HG02840 (cell line): Measurements from ENCODE around the gene PLEKHO2.

Source experiments
- ATAC-seq: cut with Tn5 transposase; IDR thresholded peaks from one replicate; pipeline ENCODE4 v1.9.1; 2021; ENCODE audit warnings: mild to moderate bottlenecking, moderate library complexity, moderate number of reproducible peaks; ENCODE audit not compliant: unreplicated experiment, low FRiP score

Gene PLEKHO2

DNA sequence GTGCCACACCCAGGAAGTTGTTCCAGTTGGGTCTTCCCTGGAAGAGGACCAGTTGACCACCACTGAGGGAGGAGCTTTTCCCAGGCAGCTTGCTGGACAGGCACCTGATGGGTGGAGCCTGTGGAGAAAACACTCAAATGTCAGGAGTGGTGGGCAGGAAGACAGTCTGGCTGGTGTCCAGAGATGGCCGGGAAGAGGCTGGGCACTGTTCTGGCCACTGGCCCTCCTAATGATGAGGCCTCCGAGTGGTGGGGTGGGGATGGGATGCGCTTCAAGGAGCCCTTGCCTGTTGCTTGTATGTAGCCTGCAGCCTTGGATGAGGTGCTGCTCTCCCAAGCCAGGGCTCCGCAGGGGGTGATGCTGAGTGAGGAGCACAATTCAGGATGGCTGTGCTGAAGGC, 12.3 kb downstream of the PLEKHO2 start:
- no peak for ATAC-seq

DNA sequence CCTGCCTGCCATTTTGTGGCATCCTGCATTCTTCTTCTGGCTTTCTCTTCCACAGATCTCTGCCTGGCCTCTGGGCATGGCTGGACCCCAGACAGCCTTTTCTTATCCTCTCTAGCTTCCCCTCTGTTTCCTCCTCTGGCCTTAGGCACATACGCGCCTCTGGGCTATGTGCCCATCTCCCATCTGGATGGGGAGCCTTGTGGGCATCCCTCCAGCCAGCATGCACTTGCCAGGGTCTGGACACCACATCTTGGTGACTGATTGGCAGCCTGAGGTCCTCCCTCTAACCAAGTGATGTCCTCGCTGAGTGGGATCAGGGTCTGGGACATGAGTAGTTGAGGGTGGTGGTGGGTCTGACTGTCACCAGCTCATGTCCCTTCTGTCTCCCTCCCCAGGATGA, 12.8 kb downstream of the PLEKHO2 start:
- ATAC-seq = no peak

DNA sequence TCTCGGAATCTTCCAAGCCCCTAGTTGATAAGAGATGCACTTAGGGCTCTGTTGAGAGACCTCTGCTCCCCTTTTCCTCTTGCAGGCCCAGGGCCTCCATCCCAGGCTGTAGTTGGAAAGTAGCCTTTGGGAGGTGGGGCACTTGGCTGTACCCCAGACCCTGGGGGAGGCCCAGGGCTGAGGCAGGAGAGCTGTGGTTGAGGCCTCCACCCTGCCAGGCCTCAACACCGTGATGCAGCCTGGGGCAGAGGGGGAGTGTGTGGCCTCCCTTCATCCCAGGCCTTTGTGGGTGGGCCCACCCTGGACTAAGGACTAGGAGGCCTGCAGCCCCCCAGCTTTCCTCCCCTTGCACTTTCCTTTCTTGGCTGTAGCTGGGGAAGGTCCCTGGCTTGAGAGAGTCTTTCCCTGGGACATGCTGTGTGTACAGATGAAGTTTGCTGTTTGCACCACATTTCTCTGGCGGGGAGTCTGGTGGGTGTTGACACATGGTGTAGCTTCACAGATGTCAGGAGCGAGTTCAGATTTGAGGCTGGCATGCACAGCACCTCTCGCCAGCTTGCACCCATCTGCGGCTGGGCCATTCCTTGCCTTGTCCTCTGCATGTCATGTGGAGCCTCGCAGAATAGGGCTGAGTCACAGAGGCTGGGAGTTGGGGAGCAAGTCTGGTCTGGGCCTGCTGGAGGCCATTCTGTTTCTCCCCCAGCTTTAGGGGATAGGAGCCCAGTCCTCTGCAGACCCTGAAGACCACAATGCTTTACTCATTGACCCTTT, 13.7 kb downstream of the PLEKHO2 start:
- no peak for ATAC-seq

DNA sequence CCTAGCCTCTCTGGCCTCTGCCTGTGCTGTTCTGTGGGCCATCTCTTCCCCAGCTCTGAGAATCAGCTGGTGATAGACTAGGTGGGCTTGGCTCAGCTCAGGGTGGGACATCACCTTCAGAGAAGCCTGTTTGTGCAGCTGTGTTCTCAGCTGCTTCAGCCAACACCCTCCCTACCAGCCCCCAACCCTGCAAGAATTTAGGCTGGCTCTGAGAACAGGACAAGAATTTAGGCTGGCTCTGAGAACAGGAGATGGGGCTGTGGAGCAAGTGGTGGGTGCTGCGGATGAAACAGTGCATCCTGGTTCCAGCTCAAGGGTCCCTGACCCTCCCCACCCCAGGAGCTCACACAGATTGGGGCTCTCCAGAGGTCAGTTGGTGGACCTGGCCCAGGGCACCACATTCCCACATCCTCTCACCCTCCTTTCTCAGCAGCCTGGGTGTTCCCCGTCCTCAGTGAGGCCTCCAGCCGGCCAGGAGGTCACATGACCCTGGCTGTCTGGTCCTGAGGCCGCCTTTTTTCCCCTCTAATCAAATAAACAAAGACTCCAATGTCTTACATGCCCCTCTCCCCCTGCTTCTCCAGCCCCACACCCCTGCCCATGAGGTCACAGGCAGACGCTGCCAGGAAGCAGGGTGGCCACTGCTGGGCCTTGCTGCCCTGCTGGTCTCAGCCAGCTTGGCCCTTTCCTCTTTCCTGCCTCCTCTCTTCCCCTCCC, 14.9 kb downstream of the PLEKHO2 start:
- ATAC-seq = no peak

DNA sequence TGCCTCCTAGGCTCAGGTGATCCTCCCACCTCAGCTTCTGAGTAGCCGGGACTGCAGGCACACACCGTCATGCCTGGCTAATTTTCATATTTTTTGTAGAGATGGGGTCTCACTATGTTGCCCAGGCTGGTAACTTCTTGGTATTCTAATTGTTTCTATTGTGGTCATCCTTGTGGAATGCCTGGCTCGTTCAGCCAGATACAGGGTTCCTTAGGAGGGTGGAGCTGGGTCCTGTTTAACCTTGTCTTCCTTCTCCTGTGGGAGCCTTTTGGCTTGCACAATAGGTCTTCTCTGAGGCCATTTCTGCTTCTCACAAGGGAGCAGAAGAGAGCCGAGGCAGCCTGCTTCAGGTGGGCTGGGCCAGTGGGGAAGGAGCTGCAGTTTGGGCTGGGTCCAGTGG, 15.7 kb downstream of the PLEKHO2 start:
- no peak for ATAC-seq

DNA sequence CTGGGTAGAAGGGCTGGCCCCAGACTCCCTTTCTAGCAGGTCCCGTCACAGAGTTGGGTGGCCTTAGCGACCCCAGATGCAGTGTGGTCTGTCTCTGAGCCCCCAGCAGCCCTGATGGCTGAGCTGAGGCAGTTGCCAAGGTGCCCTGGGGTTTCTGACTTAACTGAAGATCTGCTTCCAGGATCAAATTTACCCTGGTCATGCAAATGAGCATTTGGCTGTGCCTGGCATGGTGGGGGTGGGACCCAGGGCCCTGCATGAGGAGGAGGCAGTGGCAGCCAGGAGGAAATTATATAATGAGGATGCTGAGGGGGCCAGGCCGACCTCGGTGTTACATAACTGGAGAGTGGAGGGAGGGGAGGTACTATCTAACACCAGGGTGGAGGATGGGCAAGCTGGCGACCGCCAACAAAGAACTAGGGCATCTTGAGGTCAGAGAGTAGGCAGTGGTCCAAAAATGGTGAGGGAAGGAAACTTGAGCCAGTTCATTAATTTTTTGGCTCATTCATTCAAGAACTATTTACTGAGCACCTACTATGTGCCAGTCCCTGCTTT, 16.4 kb downstream of the PLEKHO2 start:
- no peak for ATAC-seq

DNA sequence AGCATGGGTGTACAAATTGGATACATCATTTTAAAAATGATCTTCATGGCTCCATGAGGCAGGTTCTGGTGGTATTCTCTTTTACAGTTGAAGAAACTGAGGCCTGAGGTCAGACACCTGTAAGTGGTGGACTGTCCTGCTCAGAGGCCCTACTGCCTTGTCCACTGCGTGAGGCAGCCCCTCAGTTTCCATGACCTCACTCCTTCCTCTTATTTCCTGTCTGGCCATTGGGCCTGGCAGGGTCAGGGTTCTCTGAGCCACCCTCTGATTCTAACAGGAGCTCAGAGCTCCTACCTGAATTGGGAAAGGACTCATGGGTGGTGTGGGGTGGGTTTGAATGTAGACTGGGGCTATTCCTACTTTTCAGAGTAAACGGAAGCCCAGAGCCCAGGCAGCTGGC, 17.5 kb downstream of the PLEKHO2 start:
- no peak for ATAC-seq

DNA sequence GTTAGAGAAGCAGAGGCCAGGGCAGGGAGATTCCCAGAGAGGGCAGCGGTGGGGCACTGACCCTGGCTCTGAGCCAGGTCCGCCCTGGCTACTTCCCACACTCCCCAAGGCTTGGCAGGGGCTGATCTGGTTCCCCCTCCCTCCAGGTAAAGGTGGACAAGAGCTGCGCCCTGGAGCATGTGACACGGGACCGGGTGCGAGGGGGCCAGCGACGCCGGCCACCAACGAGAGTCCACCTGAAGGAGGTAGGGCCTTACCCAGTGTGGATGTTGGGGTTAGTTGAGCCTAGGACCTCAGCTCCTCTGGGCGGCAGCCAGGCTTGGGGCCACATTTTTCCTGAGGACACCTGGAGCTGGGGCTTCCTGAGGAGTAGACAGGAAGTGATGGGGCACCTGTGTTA, 19.6 kb downstream of the PLEKHO2 start:
- no peak for ATAC-seq

DNA sequence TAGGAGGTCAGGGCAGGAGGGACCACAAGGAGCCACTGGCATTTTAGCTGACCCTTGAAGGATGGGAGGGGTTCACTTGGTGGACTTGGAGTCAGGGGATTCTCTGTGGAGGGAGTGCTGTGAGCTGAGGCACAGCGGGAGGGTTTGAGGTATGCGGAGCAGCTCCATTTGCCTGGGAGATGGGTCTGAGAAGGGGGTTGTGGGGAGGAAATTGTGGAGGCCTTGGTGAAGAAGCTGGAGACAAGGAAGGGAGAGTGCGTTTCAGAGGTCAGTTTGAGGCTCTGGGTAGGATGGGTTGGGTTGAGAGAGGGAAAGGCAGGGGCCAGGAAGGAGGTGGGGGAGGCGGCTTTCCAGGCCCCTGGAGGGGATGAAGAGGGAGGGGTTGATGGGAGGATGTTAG, 20.2 kb downstream of the PLEKHO2 start:
- ATAC-seq = no peak

DNA sequence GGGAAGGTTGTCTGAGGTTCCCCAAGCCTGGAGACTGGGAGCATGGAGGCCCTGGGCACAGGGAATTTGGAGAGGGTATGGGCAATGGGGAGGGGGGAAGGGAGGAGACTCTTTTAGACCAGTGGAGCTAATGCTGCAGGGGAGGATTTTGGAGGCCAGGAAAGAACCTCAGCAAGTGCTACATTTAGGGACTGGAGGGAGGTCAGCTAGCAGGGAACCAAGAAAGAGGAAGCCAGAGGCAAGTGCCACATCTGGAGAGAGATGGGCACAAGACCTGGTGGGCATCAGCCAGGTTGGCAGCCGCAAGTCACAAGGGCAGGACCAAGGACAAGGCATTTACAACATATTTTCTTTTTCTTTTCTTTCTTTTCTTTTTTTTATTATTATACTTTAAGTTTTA, 20.7 kb downstream of the PLEKHO2 start:
- no peak for ATAC-seq

DNA sequence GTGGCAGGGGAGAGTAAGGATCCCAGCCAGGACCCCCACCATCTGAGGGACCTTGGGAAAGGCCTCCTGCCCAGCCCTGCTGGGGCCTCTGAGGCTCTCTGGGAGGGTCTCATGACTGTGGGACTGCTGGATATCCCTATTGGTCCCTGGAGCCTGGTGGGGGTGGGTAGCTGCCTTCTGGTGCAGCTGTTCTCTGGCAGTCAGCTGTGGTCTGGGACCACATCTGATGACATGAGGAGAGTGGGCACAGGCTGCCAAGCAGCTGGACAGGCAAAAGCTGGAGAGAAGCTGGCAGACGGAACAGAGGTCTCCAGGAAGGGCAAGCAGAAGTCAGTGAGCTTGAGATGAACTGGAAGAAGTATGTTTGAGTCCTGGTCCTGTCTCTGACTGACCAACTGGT, 22.4 kb downstream of the PLEKHO2 start:
- no peak for ATAC-seq

DNA sequence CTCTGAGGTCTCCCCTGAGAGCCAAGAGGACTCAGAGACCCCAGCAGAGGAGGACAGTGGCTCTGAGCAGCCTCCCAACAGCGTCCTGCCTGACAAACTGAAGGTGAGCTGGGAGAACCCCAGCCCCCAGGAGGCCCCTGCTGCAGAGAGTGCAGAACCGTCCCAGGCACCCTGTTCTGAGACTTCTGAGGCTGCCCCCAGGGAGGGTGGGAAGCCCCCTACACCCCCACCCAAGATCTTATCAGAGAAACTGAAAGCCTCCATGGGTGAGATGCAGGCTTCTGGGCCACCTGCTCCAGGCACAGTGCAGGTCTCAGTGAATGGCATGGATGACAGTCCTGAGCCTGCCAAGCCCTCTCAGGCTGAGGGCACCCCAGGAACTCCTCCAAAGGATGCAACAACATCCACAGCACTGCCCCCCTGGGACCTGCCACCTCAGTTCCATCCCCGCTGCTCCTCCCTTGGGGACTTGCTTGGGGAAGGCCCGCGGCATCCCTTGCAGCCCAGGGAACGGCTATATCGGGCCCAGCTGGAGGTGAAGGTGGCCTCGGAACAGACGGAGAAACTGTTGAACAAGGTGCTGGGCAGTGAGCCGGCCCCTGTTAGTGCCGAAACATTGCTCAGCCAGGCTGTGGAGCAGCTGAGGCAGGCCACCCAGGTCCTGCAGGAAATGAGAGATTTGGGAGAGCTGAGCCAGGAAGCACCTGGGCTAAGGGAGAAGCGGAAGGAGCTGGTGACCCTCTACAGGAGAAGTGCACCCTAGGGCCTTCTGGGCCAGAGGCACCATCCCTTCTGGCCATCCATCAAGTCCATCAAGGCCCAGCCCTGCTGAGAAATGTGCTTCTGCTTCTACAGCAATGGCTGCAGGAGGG, 23.6 kb downstream of the PLEKHO2 start:
- no peak for ATAC-seq

DNA sequence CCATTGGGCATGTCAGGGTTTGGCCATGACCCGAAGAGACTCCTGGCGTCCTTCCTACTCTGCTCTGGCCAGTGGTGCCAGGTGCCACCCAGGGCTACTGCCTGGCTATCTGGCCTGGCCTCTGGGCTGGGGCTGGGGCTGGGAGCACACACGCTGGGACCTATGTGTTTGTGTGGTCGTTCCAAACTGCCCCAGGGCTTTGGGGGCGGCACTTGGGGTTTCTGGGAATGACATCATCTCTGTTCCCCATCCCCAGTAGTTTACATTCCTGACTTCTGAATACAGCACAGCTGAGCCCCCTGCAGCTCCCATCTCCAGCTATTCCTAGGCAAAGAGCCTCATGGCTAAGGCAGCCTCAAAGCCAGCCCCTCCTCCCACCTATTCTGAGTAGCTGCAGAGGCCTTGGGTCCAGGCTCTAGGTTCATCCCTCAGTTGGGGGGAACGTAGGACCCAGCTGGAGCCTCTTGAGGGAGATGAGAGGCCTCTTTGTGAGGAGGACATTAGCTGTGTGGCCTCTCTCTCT, 24.3 kb downstream of the PLEKHO2 start:
- ATAC-seq = no peak

DNA sequence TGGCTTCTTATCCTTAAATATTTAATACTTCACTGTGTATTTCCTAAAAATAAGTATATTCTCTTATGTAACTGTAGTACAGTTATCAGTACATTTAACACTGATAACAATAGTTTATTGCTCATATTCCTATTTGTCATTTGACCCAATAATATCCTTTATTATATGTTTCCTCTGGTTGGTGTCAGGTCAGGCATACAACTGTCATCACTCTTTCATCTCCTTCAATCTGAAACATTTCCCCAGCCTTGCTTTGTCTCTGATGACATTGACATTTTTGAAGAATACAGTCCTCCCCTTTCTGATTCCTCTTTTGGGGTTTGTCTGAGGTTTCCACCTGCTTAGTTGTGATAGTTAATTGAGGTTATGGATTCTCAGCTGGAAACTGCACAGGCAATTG, 27.8 kb downstream of the PLEKHO2 start:
- ATAC-seq = no peak

DNA sequence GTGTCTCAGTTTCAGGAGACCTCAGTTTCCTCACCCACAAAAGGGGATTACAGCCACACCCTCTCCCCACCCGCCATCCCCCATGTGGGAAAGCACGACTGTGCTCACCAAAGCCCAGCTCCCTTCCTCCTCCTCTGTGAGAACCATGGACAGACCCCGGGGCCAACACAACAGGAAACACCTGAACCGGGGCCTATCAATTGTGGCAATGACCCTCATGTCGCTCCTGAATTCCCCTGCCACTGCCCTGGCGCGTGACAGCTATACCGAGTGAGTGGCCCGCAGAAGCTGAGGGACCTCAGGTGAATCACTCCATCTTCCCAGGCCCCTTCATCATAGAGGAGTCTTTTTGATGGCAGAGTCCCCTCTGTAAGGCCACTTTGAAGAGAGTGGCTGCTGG, 28.6 kb downstream of the PLEKHO2 start:
- no peak for ATAC-seq

DNA sequence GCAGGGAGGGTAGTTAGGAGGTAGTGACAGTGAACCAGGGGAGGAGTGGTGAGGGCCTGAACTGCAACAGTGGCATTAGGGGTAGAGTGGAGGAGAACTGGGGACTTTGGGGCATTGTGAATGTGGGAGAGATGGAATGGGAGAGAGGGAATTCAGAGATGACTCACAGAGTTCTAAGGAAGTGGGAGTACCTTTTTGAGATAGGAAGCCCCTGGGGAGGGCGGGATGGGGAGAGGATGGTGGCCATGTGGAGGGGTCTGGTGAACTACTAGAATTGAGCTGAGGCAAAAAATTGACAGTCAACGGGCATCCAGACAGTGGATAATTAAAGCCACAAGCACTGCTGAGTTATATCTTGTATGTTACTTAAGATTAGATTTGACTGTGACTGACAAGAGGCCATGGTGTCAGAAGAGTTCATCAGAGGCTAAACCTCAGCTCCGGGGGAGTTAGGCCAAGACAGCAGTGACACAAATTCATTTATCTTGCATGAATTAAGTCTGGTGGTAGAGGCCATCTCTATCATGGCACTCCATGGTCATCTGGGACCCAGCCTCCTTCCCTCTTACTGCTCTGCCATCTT, 34.0 kb downstream of the PLEKHO2 start:
- ATAC-seq = no peak

DNA sequence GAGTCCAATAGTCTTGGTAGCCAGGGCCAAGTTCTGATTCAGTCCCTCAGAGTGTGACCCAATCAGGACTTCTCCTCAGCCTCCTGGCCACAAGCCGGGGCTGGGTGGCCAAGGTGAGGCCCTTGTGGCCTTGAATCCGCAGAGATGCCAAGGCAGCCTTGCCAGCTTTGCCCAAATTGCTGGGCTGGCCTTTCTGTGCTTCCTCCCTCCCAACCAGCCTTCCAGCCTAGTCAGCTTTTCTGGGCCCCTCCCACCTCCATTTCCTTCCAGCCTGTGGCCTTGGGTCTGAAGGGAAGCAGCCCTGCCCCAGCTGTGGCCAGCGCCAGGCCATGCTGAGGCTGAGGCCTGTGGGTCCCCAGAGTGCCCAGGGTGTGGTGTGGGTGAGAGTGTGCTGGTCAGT, 35.7 kb downstream of the PLEKHO2 start:
- no peak for ATAC-seq

DNA sequence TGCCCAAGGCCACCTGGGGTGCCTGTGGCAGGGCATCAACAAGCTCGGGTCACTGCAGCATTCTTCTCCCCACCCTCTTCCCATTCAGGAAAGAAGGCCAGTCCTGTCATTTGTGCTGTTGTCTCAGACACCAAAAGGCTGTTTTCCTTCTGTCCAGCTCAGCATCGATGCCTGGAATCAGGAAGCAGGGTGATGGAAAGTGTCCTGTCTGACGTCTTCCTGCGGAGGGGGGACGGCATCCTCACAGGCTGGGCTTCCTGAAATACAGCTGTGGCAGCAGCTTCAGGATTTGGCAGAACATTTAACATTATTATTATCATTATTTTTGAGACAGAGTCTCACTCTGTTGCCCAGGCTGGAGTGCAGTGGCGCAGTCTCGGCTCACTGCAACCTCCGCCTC, 37.0 kb downstream of the PLEKHO2 start:
- ATAC-seq = no peak

DNA sequence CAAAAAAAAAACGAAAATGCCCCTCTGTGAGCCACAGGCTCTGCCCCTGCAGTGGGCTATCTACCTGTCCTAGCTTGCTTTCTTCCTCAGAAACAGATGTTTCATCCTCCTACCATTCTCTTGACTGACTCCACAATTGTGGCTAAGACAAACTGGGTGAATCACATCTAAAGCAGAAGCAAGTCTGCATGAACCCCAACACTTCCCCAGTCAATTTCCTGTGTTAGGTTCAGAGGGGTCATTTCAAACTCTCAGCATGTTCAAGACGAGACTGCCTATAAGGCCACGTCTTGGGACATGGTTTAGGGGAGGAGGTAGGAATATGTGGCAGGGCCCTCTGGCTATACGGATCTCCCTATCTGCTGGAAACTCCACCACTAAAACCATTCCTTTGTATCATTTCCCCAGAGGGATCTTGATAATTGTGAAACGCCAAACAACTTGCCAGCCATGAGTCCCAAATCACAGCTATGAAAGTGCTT, 41.4 kb downstream of the PLEKHO2 start:
- no peak for ATAC-seq

DNA sequence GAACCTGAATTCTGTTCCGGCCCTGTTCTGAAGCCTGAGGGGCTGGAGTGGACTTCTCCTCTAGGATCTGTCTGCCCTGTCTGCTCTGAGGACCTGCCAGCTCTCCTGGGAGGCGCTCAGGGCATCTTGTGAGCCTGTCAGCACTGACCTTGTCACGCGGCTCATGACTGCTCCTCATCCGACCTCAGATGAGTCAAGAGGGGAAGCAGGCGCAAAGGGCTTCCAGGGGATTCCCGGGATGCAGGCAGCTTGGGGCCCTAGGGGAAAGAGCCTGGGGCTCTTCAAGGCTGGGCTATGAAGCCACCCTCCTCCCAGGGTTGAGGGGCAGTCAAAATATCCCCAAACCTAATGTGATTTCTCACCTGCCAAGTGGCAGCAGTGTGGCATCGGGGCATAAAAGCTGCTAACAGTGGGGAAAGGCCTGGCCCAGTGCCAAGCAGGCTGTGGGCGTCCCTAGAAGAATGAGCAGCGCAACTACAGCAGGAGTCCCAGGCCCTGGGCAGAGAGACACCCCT, 42.3 kb downstream of the PLEKHO2 start:
- no peak for ATAC-seq
